Body of pancreas (tissue), 4 donors: ENCODE data around the gene CACNA2D3. TPM values are rescaled to one million over a fixed set of nuclear protein-coding genes. Genes with fewer than 3 reads are reported as not detected.

Experiments used
- ATAC-seq: fragments of 150-250 bp; one replicate; pipeline ENCODE4 v1.9.1; 2016
- DNase-seq, 4 donors: peaks; one replicate each; pipeline ENCODE4 v3.0.0-alpha.2; 2019
- H3K27ac ChIP-seq, 4 donors: fragments of 200-600 bp; sonication (generic); 1 replicate in 3 of 4; 2 replicates in 1 of 4; pipeline versions ENCODE4 v1.5.1 to v1.6.1; 2016 to 2019; ENCODE audit warnings: mild to moderate bottlenecking in 1 of 4, mixed read lengths in 1 of 4, moderate library complexity in 1 of 4
- H3K27me3 ChIP-seq, 2 donors: fragments of 200-600 bp; sonication (generic); one replicate each; pipeline ENCODE4 v1.6.0; 2016; ENCODE audit warnings: mild to moderate bottlenecking in 1 of 2
- H3K36me3 ChIP-seq, 2 donors: fragments of 200-600 bp; sonication (generic); replicated peaks in 1 of 2; 2 replicates each; pipeline ENCODE4 v1.5.1; 2016; ENCODE audit warnings: low read depth in 2 of 2; ENCODE audit not compliant: insufficient read depth in 1 of 2
- H3K4me1 ChIP-seq: fragments of 200-600 bp; sonication (generic); one replicate; pipeline ENCODE4 v1.6.0; 2016
- H3K4me3 ChIP-seq, 2 donors: fragments of 200-600 bp; sonication (generic); 1 replicate in 1 of 2; 2 replicates in 1 of 2; pipeline ENCODE4 v1.5.1; 2016 to 2019
- H3K9me3 ChIP-seq, 3 donors: fragments of 200-600 bp; sonication (generic); 1 replicate in 2 of 3; 2 replicates in 1 of 3; pipeline ENCODE4 v1.5.1; 2016
- CTCF ChIP-seq, 7 experiments: fragments of 450-650 bp in 4 of 7; fragments of 200-600 bp in 3 of 7; sonication (generic) in 3 of 7; IDR thresholded peaks; one replicate each; pipeline ENCODE4 v1.5.1; 2016 to 2019; ENCODE audit warnings: antibody characterized with exemption in 7 of 7
- POLR2A ChIP-seq, 3 donors: fragments of 450-650 bp; IDR thresholded peaks; one replicate each; pipeline ENCODE4 v1.6.1; 2016; ENCODE audit warnings: antibody characterized with exemption in 3 of 3, mild to moderate bottlenecking in 2 of 3
- WGBS, 2 donors: methylation state at CpG; one replicate each; pipeline ENCODE4 v1.1.5; 2017; 5-methylcytosine and 5-hydroxymethylcytosine counted together
- intact Hi-C: fragments of 100-400 bp; cut with DNase I; formaldehyde crosslinking; loops from one replicate; pipeline ENCODE4 v1.15.1; 2023
- total RNA-seq, 2 donors: library from RNA; depleted of rRNA; stranded (reverse); fragments of >200 nt; gene quantifications; one replicate each; pipeline ENCODE4 v1.1.0, GENCODE V29; 2016

The CACNA2D3 gene
- total RNA-seq, 2 donors from 2014 or later = not detected

- H3K9me3 ChIP-seq = no peaks in the 10 kb centered on the region
- TF ChIP-seq CTCF (IDR thresholded peaks at IDR 0.05) (no peak), POLR2A (IDR thresholded peaks at IDR 0.05) (no peak)
- WGBS, 2 donors = 40 to 46% methylated on average over 4 of the region's 4 CpGs
- H3K27me3 ChIP-seq = no peaks in the 10 kb centered on the region
- H3K4me3 ChIP-seq = no peak overlapping the region
- H3K36me3 ChIP-seq = no peaks in the 10 kb centered on the region
- no peak for DNase-seq
- no peaks in the 10 kb centered on the region for H3K4me1 ChIP-seq
- intact Hi-C loops = no loop called here
- H3K27ac ChIP-seq = no peak overlapping the region
- ATAC-seq = no peak
Observed at GRCh38 chr3:54533856-54534255, 411.5 kb downstream of the CACNA2D3 start.

GRCh38 chr3:54535619-54536018, 413.3 kb downstream of the CACNA2D3 start:
- 52 to 73% methylated on average over 1 of the region's 1 CpG for WGBS, 2 donors

DNA sequence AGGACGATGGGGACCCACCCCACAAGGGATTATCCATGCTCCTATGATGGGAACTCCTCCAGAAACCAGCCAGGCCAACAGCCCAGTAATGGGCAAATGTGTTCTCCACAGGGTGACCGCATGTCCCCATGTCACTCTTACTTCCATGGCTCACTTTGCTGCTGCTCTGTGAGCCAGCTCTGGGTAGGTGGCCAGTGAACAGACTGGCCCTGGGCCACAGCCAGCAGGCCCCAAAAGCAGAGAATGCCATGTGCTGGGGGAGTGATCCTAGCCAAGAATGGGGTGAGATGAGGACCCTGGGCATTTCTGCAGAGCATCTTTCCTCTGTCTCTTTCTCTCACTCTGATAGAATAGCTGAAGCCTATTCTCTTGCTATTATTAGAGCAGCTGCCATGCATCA, 414.1 kb downstream of the CACNA2D3 start:
- H3K9me3 ChIP-seq = no peaks in the 10 kb centered on the region
- WGBS, 2 donors = 44 to 57% methylated on average over 2 of the region's 2 CpGs
- no peak overlapping the region for H3K27ac ChIP-seq
- H3K27me3 ChIP-seq = no peaks in the 10 kb centered on the region
- intact Hi-C loops = no loop called here
- H3K4me1 ChIP-seq = no peaks in the 10 kb centered on the region
- no peak for TF ChIP-seq POLR2A (IDR thresholded peaks at IDR 0.05)
- TF ChIP-seq CTCF (IDR thresholded peaks at IDR 0.05) = no peak
- no peak overlapping the region for H3K4me3 ChIP-seq
- ATAC-seq (no peak), DNase-seq (no peak)
- H3K36me3 ChIP-seq = no peaks in the 10 kb centered on the region

More at GRCh38 chr3:54535619-54536018, 413.3 kb downstream of the CACNA2D3 start:
- intact Hi-C loops = no loop called here
- DNase-seq (no peak), ATAC-seq (no peak)
- no peaks in the 10 kb centered on the region for H3K27me3 ChIP-seq
- TF ChIP-seq CTCF (IDR thresholded peaks at IDR 0.05) (no peak), POLR2A (IDR thresholded peaks at IDR 0.05) (no peak)
- H3K27ac ChIP-seq = no peak overlapping the region
- no peaks in the 10 kb centered on the region for H3K36me3 ChIP-seq
- H3K9me3 ChIP-seq = no peaks in the 10 kb centered on the region
- H3K4me3 ChIP-seq = no peak overlapping the region
- no peaks in the 10 kb centered on the region for H3K4me1 ChIP-seq

GRCh38 chr3:54537506-54537905, 415.2 kb downstream of the CACNA2D3 start:
- no peaks in the 10 kb centered on the region for H3K4me1 ChIP-seq
- WGBS, 2 donors = 73 to 76% methylated on average over 6 of the region's 6 CpGs
- H3K27ac ChIP-seq = no peak overlapping the region
- no peak for TF ChIP-seq POLR2A (IDR thresholded peaks at IDR 0.05)
- H3K27me3 ChIP-seq = no peaks in the 10 kb centered on the region
- H3K9me3 ChIP-seq = no peaks in the 10 kb centered on the region
- no peak for DNase-seq
- no peaks in the 10 kb centered on the region for H3K36me3 ChIP-seq
- intact Hi-C loops = no loop called here
- no peak overlapping the region for H3K4me3 ChIP-seq
- ATAC-seq = no peak

- intact Hi-C loops = no loop called here
- Histone ChIP-seq H3K27ac (no peak overlapping the region), H3K4me3 (no peak overlapping the region), H3K4me1 (no peaks in the 10 kb centered on the region), H3K27me3 (no peaks in the 10 kb centered on the region), H3K9me3 (no peaks in the 10 kb centered on the region), H3K36me3 (no peaks in the 10 kb centered on the region)
- no peak for TF ChIP-seq CTCF (IDR thresholded peaks at IDR 0.05)
- TF ChIP-seq POLR2A (IDR thresholded peaks at IDR 0.05) = no peak
- ATAC-seq (no peak), DNase-seq (no peak)
- 47 to 52% methylated on average over 5 of the region's 5 CpGs for WGBS, 2 donors
Observed at GRCh38 chr3:54538346-54538745, 416.0 kb downstream of the CACNA2D3 start.
